ENCODE data around the gene TPX2. TPM values are rescaled to one million over a fixed set of nuclear protein-coding genes. Genes with fewer than 3 reads are reported as not detected.

TPX2 gene
- total RNA-seq, 2 donors from 2014 or later: 21.8 to 74.5 TPM

DNA sequence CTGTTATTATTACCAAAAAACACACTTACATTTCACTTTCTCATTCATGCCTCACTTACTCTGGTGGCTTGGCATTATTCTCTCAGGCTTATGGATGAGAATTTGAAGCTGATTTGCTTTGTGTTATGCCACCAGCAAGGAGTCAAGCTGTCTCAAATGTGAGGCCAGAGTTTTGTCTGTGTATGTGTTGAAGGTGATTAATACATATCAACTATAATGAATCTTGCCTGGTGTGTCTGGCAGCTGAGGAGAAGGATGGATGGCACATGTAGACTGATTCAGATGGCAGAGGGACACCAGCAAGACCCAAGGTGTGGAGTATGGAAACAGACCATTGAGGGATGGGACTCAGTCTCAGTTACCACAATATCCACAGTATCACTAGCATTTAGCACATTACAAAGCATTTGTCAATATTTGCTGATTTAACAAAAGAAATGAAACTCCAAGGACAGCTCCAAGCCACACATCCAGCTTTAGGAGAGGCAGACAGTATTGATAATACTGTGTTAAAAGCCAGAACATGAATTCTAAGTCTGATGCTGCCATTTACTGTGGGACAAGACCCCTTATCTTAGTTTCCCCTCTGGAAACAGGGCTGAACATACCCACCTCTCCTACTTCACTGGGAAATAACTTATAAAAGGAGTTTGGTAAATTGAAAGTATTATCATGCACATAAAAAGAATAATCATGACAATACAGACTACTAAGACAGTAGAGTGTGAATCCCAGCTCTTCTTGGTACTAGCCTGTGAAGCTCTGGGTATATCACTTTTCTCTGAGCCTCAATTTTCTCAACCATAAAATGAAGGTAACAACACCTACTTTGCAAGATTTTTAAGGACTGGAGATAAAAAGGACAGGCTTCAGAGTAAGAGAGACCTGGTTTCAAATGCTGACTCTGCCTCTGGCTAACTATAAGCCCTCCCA is 27.6 kb upstream of the TPX2 start:
- Histone ChIP-seq H3K9ac (ENCODE audit: low read depth in 2 of 2, low read length in 2 of 2) (peak overlapping the region in 1 of 2 donors; percentile 66), H3K36me3 (no peaks in the 10 kb centered on the region), H3K4me1 (peaks cover 35% of the 10 kb centered on the region), H3K27me3 (no peaks in the 10 kb centered on the region), H3K4me3 (no peak overlapping the region), H3K27ac (peak overlapping the region; percentile 62), H3K9me3 (no peaks in the 10 kb centered on the region)
- intact Hi-C loops (cut with DNase I): no loop called here
- TF ChIP-seq, protein P1, sequence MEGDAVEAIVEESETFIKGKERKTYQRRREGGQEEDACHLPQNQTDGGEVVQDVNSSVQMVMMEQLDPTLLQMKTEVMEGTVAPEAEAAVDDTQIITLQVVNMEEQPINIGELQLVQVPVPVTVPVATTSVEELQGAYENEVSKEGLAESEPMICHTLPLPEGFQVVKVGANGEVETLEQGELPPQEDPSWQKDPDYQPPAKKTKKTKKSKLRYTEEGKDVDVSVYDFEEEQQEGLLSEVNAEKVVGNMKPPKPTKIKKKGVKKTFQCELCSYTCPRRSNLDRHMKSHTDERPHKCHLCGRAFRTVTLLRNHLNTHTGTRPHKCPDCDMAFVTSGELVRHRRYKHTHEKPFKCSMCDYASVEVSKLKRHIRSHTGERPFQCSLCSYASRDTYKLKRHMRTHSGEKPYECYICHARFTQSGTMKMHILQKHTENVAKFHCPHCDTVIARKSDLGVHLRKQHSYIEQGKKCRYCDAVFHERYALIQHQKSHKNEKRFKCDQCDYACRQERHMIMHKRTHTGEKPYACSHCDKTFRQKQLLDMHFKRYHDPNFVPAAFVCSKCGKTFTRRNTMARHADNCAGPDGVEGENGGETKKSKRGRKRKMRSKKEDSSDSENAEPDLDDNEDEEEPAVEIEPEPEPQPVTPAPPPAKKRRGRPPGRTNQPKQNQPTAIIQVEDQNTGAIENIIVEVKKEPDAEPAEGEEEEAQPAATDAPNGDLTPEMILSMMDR (IDR thresholded peaks at IDR 0.05): no peak
- DNase-seq: no peak

DNA sequence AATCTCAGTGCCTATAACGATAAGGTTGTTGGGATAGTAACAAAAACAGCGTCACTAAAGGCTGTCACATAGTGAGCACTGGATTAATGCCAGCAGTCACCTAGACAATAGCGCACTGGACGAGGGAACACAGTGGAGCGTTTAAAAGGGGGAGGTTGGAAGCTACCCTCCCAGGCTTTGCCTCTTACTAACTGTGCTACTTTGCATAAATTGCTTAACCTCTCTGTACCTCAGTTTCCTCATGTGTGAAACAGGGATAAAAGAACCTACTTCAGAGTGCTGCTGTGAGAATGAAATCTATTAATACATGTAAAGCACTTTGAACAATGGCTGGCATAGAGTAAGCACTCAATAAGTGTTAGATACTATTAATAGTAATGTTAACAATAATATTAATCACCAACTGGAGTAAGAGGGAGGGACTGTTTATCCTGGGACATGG is 27.0 kb upstream of the TPX2 start:
- TF ChIP-seq, protein P1 (IDR thresholded peaks at IDR 0.05): no peak
- H3K9me3 ChIP-seq: no peaks in the 10 kb centered on the region
- H3K27ac ChIP-seq: peak overlapping the region; percentile 62
- peak; percentile 47 for DNase-seq
- no peaks in the 10 kb centered on the region for H3K27me3 ChIP-seq
- intact Hi-C loops (cut with DNase I): no loop called here
- H3K4me1 ChIP-seq: peaks cover 42% of the 10 kb centered on the region
- no peak overlapping the region for H3K4me3 ChIP-seq
- H3K36me3 ChIP-seq: no peaks in the 10 kb centered on the region
- H3K9ac ChIP-seq (ENCODE audit: low read depth in 2 of 2, low read length in 2 of 2): peak overlapping the region in 1 of 2 donors; percentile 58

DNA sequence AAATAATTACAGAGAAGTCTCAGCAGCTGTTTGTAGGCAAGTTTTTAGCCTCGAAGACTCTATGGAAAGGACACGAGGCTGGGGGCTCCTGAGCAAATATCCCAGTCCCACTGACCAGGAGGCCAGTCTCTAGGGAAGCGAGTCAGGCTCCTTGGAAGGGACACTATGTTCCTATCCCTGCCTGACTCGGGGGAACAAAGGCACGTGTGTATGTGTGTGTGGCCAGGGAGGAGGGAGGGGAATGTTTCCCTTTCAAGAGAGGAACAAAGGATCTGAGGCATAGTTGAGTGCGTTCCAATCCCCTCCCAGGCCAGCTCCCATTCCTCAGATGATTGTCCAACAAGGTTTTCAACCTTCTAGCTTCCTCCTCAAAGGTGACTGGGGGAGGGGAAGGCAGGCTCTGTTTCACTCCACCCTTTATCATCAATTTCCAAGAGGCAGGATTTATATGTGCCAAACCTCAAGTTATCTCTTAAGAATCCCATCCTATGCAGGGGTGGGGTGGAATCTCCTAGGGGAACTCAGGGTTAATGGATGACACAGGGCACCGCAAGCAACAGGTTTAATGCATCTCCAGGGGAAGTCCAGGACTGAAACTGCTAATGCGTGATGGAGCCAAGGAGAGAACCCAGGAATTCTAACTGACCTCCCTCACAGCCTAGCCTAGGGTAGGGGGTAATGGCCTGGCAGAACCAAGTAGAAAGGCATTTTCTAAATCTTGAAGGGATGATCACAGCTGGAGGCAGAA is 26.4 kb upstream of the TPX2 start:
- Histone ChIP-seq H3K27ac (peak overlapping the region; percentile 62), H3K9me3 (no peaks in the 10 kb centered on the region), H3K27me3 (no peaks in the 10 kb centered on the region), H3K9ac (ENCODE audit: low read depth in 2 of 2, low read length in 2 of 2) (peak overlapping the region; percentile 49 to 58), H3K36me3 (no peaks in the 10 kb centered on the region), H3K4me3 (no peak overlapping the region), H3K4me1 (peaks cover 43% of the 10 kb centered on the region)
- peak; percentile 73 for DNase-seq
- intact Hi-C loops (cut with DNase I): no loop called here
- TF ChIP-seq, protein P1 (IDR thresholded peaks at IDR 0.05): no peak

DNA sequence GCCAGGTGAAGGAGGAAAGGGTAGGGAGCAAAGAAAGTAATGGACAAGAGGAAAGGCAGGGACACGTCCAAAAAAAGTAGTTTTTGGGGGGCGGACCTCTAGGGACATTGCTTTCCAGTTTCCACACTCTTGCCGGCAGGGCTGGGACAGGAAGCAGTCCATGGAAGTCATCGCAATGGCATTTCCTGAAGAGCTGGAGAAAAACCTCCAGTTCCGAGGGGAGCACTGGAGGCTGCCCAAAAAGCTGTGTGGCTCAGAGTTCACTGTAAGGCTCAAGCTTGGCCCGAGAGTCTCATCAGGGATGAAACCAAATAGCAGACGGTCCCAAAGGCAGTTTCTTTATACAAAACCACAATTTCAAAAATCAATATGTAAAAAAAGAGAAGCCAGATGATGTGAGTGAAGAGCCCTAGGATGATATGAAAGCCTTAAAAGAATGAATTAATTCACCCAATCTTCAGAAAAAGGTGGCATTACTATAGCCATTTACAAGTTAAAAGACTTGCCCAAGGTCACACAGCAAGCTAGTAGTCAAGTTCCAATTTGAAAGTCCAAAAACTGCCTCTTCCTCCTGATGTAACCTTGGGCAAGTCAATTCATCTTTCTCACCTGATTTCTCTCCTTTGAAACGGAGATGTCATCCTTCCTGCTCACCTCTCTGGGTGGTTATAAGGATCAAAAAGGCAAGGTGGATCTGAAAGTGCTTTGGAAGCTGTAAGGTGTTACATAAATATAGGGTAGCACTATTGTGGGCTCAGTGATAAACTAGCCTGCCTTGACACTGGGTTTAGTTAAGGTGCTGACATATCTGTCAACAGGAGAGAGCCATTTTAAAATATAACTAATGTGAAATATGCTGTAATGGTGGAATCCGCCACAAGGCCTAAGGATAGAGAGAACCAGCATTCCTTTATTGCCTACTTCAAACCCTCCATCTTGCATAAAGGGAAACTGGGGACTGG is 25.5 kb upstream of the TPX2 start:
- TF ChIP-seq, protein P1 (IDR thresholded peaks at IDR 0.05): no peak
- Histone ChIP-seq H3K9me3 (no peaks in the 10 kb centered on the region), H3K36me3 (no peaks in the 10 kb centered on the region), H3K27ac (peak overlapping the region; percentile 62), H3K4me1 (peaks cover 34% of the 10 kb centered on the region), H3K4me3 (no peak overlapping the region), H3K9ac (ENCODE audit: low read depth in 2 of 2, low read length in 2 of 2) (peak overlapping the region; percentile 49 to 58), H3K27me3 (no peaks in the 10 kb centered on the region)
- intact Hi-C loops (cut with DNase I): no loop called here
- peak; percentile 44 for DNase-seq

All from colonic mucosa (tissue), 4 donors.